GM18526 (cell line): ENCODE results near the gene LRPPRC.
A peak's percentile ranks its signal among the peaks of the same experiment; 100 is the strongest.

Experiments used
- POLR2A ChIP-seq: IDR thresholded peaks from 3 replicates; pipeline ENCODE4 v1.6.1; 2011; ENCODE audit not compliant: insufficient read length; ENCODE audit errors: extremely low read depth

LRPPRC gene

DNA sequence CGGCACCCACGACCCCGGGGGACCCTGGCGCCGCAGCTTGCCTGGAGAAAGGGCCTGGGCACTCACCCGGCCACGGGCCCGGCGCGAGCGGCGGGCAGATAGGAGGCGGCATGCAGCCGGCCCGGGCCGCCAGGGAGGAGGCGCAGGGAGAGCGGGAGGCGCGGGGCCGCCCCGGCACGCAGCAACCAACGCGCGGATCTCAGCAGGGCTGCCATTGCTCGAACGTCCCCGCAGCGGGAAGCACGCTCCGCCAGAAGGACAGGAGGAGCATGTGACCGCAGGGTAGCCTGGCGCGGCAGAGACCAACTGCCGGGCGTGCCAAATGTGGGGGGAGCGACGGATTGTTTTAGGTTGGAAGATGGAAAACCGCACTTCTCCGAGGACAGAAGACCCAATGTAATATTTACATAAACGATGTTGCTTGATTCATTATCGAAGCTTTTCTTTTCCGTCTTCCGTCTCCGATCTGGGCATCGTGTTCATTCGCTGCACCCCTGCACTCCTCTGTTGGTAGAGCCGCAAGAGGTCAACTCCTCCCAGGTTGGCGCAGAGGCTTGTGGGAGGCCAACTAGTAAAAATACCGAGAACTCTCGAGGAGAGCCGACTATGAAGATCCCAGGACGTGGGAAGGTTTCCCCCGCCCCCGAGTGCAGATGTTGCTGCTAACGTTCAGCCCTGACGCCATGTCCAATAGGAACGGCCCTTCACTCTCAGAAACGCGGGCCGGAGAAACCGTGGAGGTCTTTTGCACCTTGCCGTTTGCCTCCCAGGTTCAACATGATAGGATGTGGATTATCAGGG, at the start of gene LRPPRC:
Gene LRPPRC (minus strand): TSS at position 257 of the 801 bp plus-strand sequence. CDS start 42 bp downstream, at position 215.
- TF ChIP-seq POLR2A = peak; percentile 86

DNA sequence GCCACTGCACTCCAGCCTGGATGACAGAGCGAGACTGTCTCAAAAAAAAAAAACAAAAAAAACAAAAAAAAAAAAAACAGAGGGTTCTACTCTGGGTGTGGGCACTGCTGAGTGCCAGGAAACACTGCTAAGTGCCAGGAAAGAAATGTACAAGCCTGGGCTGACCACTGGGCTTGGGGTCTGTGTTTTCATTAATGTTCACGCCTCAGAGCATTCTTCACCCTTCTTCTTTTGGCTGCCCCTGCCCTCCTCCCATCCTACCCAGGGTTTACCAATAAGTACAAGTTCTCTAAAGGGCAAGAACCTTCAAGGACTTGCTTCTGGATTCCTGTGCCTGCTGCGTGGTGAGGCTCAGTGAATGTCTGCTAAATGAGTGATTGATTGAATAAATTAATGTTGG, 49.3 kb upstream of the LRPPRC start:
- no peak for TF ChIP-seq POLR2A

GRCh38 chr2:44044281-44044720, 48.5 kb upstream of the LRPPRC start:
- TF ChIP-seq POLR2A = no peak

GRCh38 chr2:44040365-44040764, 44.6 kb upstream of the LRPPRC start:
- no peak for TF ChIP-seq POLR2A

- TF ChIP-seq POLR2A = no peak
Observed at GRCh38 chr2:44038277-44038676, 42.5 kb upstream of the LRPPRC start.

DNA sequence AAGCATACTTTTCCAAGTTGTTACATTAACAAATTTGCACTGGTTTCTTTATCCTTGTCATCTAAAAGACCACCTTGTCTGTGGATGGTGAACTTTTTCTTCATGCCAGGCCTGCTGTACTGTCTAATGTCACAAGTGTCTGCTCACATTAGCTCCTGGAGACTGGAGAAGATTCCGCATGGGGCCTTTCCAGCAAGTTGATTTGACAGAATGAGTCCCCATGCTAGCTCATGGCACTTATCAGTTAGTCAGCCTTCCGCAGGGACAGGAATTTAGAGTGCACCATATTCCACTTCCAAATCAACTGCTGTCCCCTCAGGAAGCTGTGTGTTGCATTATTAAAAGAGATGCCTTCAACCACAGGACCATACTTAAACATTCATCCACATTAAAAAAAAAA, 41.4 kb upstream of the LRPPRC start:
- no peak for TF ChIP-seq POLR2A

DNA sequence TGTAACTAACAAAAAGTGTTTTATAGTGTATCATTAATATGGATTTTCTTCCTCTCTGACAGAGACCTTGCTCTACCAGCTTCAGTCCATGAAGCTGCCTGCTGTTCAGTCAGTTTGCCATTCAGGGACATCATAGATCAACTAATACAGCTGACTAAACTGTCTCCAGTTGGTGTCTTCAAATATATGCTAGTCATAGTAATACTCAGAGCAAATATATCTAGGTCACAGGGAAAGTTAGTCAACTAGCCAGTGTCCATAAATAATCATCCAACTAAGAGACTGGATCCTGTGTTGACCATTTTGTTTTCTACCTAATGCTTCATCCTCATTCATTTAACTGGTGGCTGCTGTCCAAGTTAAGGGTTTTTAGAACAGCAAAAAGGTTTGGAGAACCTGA, 38.2 kb upstream of the LRPPRC start:
- no peak for TF ChIP-seq POLR2A

GRCh38 chr2:44016282-44016681, 20.5 kb upstream of the LRPPRC start:
- TF ChIP-seq POLR2A = no peak

DNA sequence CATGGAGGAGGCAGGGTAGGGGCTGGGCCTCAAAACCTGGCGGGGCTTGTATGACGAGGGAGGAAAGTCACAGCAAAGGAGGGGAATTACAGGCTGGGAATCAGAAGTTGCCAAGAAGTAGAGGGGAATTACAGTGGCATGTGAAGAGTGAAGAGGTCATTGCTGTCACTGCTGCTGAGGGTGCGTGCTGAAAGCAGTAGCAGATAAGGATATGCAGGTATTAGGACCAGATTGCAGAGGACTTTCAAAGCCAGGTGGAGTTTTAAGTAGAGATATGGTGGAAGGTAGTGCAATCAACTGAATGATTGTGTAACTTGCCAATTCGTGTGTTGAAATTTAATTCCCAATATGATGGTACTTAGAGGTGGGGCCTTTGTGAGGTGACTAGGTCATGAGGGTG, 19.4 kb upstream of the LRPPRC start:
- TF ChIP-seq POLR2A = no peak

DNA sequence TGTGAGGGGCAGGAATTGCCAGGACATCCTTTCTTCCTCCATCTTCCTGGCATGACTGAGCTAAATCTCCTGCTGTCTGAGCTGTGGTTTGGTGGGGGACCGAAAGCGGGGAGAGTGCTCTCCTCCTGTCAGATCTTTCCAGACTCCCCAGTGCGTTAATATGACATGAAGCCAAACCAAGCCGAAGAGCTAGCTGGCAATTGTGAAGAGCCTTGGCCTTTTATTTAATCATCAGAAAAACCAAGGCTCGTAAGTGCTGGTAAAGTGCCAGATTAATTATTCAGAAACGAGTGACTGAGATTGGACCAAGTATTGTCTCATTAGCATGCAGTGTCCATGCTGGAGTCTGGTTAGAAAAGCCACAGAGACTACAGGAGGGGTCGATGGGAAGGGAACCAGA, 14.5 kb upstream of the LRPPRC start:
- no peak for TF ChIP-seq POLR2A

DNA sequence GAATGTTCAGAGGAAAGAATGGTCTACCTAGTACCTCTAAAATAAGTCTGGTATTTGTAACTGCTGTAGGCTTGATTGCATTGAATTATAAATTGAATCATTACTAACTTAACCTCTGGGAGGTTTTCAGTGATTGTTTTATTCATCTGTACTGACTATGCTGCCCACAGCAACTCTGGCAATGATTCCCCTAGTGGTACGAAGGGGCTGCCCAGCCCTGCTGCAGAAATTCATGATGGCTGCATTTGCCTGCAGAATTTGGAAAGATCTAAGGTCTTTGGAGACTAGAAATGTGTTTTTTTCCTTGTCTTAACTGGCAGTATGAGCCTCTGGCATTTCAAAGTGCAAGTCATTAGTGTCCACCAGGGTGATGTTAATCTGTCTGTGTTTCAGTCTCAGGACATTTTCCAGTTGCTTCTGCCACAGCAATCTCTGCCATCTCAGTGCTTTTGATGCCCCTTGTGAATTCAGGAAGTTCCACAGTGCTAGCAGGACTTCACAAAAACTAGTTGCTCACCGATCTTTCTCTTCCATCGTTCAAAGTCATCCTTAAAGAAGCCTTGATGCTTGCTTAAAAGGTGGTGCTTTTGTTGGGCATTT, 13.4 kb upstream of the LRPPRC start:
- TF ChIP-seq POLR2A = no peak

- TF ChIP-seq POLR2A = no peak
Observed at GRCh38 chr2:44005846-44006245, 10.1 kb upstream of the LRPPRC start.

DNA sequence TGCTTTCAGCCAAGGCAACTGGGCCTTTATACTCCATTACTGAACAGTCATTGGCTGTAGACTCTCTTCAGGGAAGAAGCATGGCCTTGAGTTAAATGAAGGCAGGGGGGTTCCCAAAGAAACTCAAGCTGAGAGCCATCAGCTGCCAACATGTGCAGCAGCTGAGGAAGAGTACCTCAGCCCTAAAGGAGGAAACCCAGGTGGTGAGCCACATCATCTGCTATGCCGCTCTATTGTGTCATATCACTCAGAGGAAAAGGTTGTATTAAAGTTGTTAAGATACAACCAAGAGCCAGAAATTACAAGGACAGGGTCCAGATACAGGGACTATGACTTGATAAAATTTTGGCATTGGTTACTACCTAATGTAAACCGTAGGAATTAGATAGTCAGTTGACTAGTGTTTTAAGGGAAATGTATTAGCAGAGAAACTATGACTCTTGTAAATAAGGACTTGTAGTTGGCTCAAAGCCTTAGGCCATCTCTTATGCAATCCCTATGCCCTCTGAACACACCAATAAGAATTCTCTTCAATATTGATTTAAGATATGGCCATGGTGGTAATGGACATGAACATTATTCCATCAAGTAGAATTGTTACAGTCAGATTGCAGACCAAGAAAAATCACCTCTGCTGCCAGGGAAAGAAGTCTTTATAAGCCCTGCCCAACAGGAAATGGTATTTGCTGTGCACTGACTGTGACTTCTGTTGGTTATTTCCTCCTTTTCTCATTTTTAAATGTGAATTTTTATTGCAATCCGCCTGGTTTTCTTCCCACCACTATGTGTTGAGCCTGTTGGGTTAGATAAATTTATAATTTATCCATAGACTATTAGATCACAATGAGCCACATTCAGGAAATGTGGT, 9.2 kb upstream of the LRPPRC start:
- TF ChIP-seq POLR2A = no peak

GRCh38 chr2:44001716-44002115, 5.9 kb upstream of the LRPPRC start:
- TF ChIP-seq POLR2A = no peak

GRCh38 chr2:43998263-43998662, 2.5 kb upstream of the LRPPRC start:
- TF ChIP-seq POLR2A = no peak

- no peak for TF ChIP-seq POLR2A
Observed at GRCh38 chr2:43993437-43993836, 2.4 kb downstream of the LRPPRC start.

DNA sequence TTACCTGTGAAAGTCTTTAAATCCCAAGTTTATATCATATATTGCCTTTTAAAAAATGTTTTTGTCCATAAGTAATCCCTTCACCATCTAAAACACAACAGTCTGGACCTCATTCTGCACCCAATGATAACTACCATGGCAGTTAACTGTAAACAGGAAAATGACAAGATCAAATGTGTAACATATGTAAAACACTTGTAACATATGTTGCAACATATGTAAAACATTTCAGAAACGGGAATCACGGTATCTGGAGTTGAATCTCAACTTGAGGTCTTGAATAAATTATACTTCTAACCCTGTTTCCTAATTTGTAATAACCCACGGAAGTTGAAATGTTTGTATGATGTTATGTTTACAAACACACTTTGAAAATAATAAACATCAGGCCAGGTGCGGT, 6.2 kb downstream of the LRPPRC start:
- no peak for TF ChIP-seq POLR2A
